Ovary (tissue), 9 donors: ENCODE results near the gene SPRED1. TPM values are rescaled to one million over a fixed set of nuclear protein-coding genes. Genes with fewer than 3 reads are reported as not detected.
A peak's percentile ranks its signal among the peaks of the same experiment; 100 is the strongest.

ENCODE experiments used
- DNase-seq, 5 donors: peaks; one replicate each; pipeline ENCODE4 v3.0.0-alpha.2; 2019 to 2020
- H3K27ac ChIP-seq, 2 donors: fragments of 200-600 bp; one replicate each; pipeline versions ENCODE4 v1.5.1 to v1.8.0; 2019 to 2022
- H3K27me3 ChIP-seq: fragments of 200-600 bp; one replicate; pipeline ENCODE4 v1.8.0; 2022
- H3K36me3 ChIP-seq: fragments of 200-600 bp; sonication (generic); one replicate; pipeline ENCODE4 v1.5.1; 2019
- H3K4me1 ChIP-seq: one replicate; pipeline ENCODE4 v1.8.1; 2013; ENCODE audit warnings: mild to moderate bottlenecking, moderate library complexity; ENCODE audit not compliant: insufficient read depth
- H3K4me3 ChIP-seq: fragments of 200-600 bp; sonication (generic); one replicate; pipeline ENCODE4 v1.5.1; 2017
- H3K9me3 ChIP-seq, 2 donors: fragments of 200-600 bp in 1 of 2; sonication (generic) in 1 of 2; one replicate each; pipeline versions ENCODE4 v1.5.1 to v1.8.1; 2013 to 2019; ENCODE audit warnings: mild to moderate bottlenecking in 1 of 2, moderate library complexity in 1 of 2
- EP300 ChIP-seq: sonication (generic); formaldehyde crosslinking; IDR thresholded peaks from one replicate; pipeline ENCODE4 v1.6.1; 2017; ENCODE audit warnings: antibody characterized with exemption
- POLR2A ChIP-seq: fragments of 450-650 bp; IDR thresholded peaks from one replicate; pipeline ENCODE4 v1.6.1; 2017; ENCODE audit warnings: antibody characterized with exemption, mild to moderate bottlenecking, moderate library complexity
- WGBS, 3 donors: extraction: QIAGEN DNeasy Blood & Tissue Kit in 1 of 3; methylation state at CpG; one replicate each; pipeline versions ENCODE4 v1.1.5 to v1.1.7; 2013 to 2017; 5-methylcytosine and 5-hydroxymethylcytosine counted together
- intact Hi-C, 4 donors: fragments of 100-400 bp; cut with DNase I; formaldehyde crosslinking; loops; one replicate each; pipeline versions ENCODE4 v1.11.0 to v1.15.1; 2022 to 2023
- polyA plus RNA-seq, 2 donors: library from polyadenylated mRNA; stranded (reverse); fragments of 200-250 nt in 1 of 2; fragments of 350-450 nt in 1 of 2; fragmentation: Illumina TruSeq in 1 of 2; extraction: RNeasy Lipid Tissue Mini Kit (QIAGEN cat#74804) in 1 of 2; gene quantifications; one replicate each; pipeline ENCODE4 v1.2.3, GENCODE V29; 2013 to 2014
- total RNA-seq, 7 donors: library from RNA; depleted of rRNA in 2 of 7; stranded (reverse); fragments of >200 nt in 2 of 7; fragmentation: NEBNext Ultra II Directional in 3 of 7; extraction: Animal tissue kit (Norgen Biotek cat#: 25700) in 3 of 7; gene quantifications; one replicate each; pipeline versions ENCODE4 v1.1.0 to v1.2.4, GENCODE V29; 2016 to 2023
- TF ChIP-seq, protein P1 (sequence below), 3 donors: fragments of 450-650 bp in 2 of 3; fragments of 200-600 bp in 1 of 3; IDR thresholded peaks; one replicate each; pipeline versions ENCODE4 v1.5.1 to v1.8.0; 2016 to 2022; ENCODE audit warnings: antibody characterized with exemption in 3 of 3, mild to moderate bottlenecking in 1 of 3
- donor health status: DM: no; HTN: no; CAD: no; lungs with moderate emphysema.
- donor health status: DM: no; HTN: no; CAD: no.
- donor health status: Bipolar disorder and iron deficiency.
- donor health status: DM: yes; HTN: yes; CAD: no.
- donor health status: DM: no; HTN: no; CAD: no.
- donor health status: DM: yes; HTN: yes; CAD: no.

SPRED1 gene
- total and polyA plus RNA-seq, 9 donors, result 8.5 to 30.5 (median 20.4) TPM

DNA sequence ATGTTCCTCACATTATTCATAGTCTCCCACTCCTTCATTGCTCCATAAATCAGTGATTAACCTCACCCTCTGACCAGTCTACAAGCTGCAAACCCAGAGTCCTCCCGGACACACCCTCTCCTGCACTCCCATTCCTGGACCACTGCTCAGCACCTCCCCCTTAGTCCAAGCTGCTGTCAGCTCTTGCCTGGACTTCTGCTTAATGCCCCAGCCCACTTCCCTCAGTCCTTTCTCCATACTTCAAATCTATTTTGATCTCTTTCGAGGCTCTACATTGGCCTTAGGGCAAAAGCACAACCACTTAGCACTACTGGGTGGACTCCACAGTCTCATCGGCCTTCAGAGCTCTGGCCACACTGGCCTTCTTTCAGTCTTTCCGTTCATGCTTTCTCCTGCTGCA is 121.9 kb downstream of the SPRED1 start:
- H3K4me3 ChIP-seq, result no peak overlapping the region
- TF ChIP-seq, protein P1, sequence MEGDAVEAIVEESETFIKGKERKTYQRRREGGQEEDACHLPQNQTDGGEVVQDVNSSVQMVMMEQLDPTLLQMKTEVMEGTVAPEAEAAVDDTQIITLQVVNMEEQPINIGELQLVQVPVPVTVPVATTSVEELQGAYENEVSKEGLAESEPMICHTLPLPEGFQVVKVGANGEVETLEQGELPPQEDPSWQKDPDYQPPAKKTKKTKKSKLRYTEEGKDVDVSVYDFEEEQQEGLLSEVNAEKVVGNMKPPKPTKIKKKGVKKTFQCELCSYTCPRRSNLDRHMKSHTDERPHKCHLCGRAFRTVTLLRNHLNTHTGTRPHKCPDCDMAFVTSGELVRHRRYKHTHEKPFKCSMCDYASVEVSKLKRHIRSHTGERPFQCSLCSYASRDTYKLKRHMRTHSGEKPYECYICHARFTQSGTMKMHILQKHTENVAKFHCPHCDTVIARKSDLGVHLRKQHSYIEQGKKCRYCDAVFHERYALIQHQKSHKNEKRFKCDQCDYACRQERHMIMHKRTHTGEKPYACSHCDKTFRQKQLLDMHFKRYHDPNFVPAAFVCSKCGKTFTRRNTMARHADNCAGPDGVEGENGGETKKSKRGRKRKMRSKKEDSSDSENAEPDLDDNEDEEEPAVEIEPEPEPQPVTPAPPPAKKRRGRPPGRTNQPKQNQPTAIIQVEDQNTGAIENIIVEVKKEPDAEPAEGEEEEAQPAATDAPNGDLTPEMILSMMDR (IDR thresholded peaks at IDR 0.05), result no peak
- TF ChIP-seq EP300 (no peak), POLR2A (no peak)
- H3K27me3 ChIP-seq, result no peaks in the 10 kb centered on the region
- no peak for DNase-seq
- WGBS, 3 donors, result 64 to 75% (median 74%) methylated on average over 4 of the region's 4 CpGs
- H3K36me3 ChIP-seq, result no peaks in the 10 kb centered on the region
- intact Hi-C loops, result no loop called here
- H3K9me3 ChIP-seq, result no peaks in the 10 kb centered on the region
- no peak overlapping the region for H3K27ac ChIP-seq
- H3K4me1 ChIP-seq, result peaks cover 8% of the 10 kb centered on the region

DNA sequence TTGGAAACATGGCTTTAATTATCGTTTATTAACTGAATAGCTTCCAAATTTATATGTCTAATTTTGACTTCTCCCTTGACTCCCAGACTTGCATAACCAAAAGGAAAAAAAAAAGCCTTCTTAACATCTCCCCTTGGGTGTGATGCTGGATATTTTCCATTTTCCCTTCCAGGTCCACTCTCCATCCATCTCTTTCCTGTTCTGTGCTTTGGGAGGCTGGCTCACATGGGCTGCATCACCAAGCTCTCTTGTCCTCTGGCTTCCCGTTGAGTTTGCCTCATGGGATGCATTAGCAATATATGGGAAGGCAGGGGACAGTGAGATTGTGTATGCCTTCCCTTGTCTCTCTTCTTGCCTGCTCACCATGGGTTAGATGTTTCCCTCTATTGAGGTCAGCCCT is 123.4 kb downstream of the SPRED1 start:
- Histone ChIP-seq H3K4me3 (no peak overlapping the region), H3K4me1 (peaks cover 8% of the 10 kb centered on the region), H3K9me3 (no peaks in the 10 kb centered on the region), H3K36me3 (no peaks in the 10 kb centered on the region), H3K27me3 (no peaks in the 10 kb centered on the region), H3K27ac (no peak overlapping the region)
- no peak for DNase-seq
- WGBS, 3 donors, result 45 to 52% (median 49%) methylated on average over 2 of the region's 2 CpGs
- no peak for TF ChIP-seq EP300
- intact Hi-C loops, result no loop called here

DNA sequence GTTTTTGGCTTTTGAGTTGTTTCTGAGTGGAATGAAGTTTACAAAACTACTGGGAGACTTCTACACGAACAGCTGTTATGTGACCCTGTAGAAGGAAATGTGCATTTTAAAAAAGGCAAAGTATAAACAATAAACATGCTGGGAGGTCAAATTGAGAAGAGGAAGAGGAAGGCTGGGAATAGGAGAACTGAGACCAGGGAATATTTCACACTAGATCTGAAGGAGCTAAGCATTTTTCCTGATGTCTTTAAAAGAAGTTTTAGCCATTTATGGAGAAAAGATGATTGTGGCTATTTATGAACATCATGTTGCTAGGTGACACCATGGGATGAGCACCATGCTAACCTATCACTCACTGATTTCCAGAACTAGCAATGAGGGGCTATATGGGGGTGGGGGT is 125.0 kb downstream of the SPRED1 start:
- no peaks in the 10 kb centered on the region for H3K9me3 ChIP-seq
- no peak overlapping the region for H3K27ac ChIP-seq
- WGBS, 3 donors, result 3 to 12% (median 4%) methylated on average over 1 of the region's 1 CpG

DNA sequence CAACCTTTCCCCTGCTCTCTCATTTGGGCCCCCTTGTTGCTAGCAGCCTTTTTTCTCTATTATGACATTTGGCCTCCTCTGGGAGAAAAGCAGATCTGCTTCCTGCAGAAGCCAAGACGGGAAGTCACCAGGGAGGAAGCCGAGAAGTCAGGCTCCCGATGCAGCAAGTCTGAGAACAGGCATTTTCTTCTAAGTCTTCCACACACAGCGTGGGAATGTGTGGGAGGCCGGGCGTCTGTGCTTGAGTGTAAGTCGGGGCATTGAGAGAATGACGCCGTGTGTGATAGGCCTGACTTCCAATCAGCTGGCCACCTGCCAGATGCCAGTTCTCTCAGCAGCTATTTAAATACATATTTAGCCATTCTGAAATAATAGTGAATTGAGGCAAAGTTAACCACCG is 125.5 kb downstream of the SPRED1 start:
- Histone ChIP-seq H3K27me3 (no peaks in the 10 kb centered on the region), H3K36me3 (no peaks in the 10 kb centered on the region), H3K4me1 (peaks cover 8% of the 10 kb centered on the region), H3K27ac (no peak overlapping the region), H3K4me3 (no peak overlapping the region), H3K9me3 (no peaks in the 10 kb centered on the region)
- DNase-seq, result peak; percentile 31 to 69 (median 47)
- 1 to 5% (median 2%) methylated on average over 10 of the region's 10 CpGs for WGBS, 3 donors
- intact Hi-C loops, result no loop called here
- TF ChIP-seq, protein P1 (IDR thresholded peaks at IDR 0.05), result no peak
- no peak for TF ChIP-seq EP300
- no peak for TF ChIP-seq POLR2A

More for the DNA sequence above, 125.0 kb downstream of the SPRED1 start:
- TF ChIP-seq EP300, result no peak
- TF ChIP-seq, protein P1 (IDR thresholded peaks at IDR 0.05), result no peak
- TF ChIP-seq POLR2A, result no peak
- intact Hi-C loops, result no loop called here
- DNase-seq, result no peak
- Histone ChIP-seq H3K36me3 (no peaks in the 10 kb centered on the region), H3K4me1 (peaks cover 8% of the 10 kb centered on the region), H3K4me3 (no peak overlapping the region), H3K27me3 (no peaks in the 10 kb centered on the region)

DNA sequence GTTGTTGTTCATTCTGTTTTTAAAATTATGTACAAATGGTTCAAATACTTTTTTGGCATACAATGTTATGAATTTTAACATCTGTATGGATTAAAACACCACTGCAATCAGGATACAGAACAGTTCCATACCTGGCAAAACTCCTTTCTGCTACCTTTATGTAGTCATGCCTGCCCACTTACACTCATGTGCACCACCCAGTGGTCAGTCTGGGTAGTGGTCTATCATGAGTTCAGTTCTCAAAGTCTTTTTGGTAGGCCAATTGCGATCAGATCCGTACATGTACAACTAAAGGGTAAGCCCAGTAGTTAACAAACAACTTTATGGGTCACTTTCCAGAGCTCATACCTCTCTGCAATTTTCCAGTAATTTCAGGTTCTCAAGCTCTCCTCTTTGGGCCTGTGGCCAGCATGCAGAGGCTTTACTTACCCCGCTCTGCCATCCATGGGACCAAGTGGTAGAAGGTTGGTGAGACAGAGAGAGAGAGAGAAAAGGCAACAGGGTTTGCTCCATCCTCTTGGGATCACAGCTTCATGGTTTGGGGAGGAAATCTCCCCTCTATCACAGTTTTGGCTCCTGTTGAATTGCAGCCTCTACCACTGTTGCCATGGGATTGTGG is 137.4 kb downstream of the SPRED1 start:
- DNase-seq, result peak; percentile 38 to 76 (median 42)
- no peaks in the 10 kb centered on the region for H3K4me1 ChIP-seq
- no peak for TF ChIP-seq EP300
- TF ChIP-seq, protein P1 (IDR thresholded peaks at IDR 0.05), result peak; percentile 31 to 49 (median 32)
- no peaks in the 10 kb centered on the region for H3K36me3 ChIP-seq
- no peak overlapping the region for H3K4me3 ChIP-seq
- H3K27me3 ChIP-seq, result no peaks in the 10 kb centered on the region
- H3K27ac ChIP-seq, result no peak overlapping the region
- intact Hi-C loops, result loop anchor here in 1 of 4 donors (5.0 kb wide), 1 partner anchor 393 kb away; no protein-coding TSS in a partner anchor
- 72 to 85% (median 81%) methylated on average over 3 of the region's 3 CpGs for WGBS, 3 donors
- H3K9me3 ChIP-seq, result no peaks in the 10 kb centered on the region
